HG03571 (cell line): Measurements from ENCODE around the gene NFKBIA.
A peak's percentile ranks its signal among the peaks of the same experiment; 100 is the strongest.
"Not testable (repeated sequence)": the region's sequence is repeated elsewhere in the genome, so short reads cannot be mapped to it uniquely, and the experiment has no call there.

Experiments
- ATAC-seq: cut with Tn5 transposase; IDR thresholded peaks from one replicate; pipeline ENCODE4 v1.9.1; 2021; ENCODE audit not compliant: unreplicated experiment

Gene NFKBIA

GRCh38 chr14:35404449-35405303, at the start of gene NFKBIA:
Gene NFKBIA, minus strand, starts transcription at chr14:35404749. Its CDS starts 105 bp downstream, at chr14:35404644.
- ATAC-seq, result peak; percentile 58

GRCh38 chr14:35446450-35446849, 41.9 kb upstream of the NFKBIA start:
- ATAC-seq, result no peak

GRCh38 chr14:35444104-35444503, 39.6 kb upstream of the NFKBIA start:
- ATAC-seq, result no peak

- no peak for ATAC-seq
Measured at GRCh38 chr14:35441160-35441559, 36.6 kb upstream of the NFKBIA start.

- ATAC-seq, result peak; percentile 61
Measured at GRCh38 chr14:35438910-35439713, 34.6 kb upstream of the NFKBIA start.

GRCh38 chr14:35438492-35438891, 33.9 kb upstream of the NFKBIA start:
- not testable (repeated sequence) for ATAC-seq

GRCh38 chr14:35435177-35435576, 30.6 kb upstream of the NFKBIA start:
- ATAC-seq, result no peak

- ATAC-seq, result no peak
Measured at GRCh38 chr14:35433826-35434225, 29.3 kb upstream of the NFKBIA start.

- ATAC-seq, result no peak
Measured at GRCh38 chr14:35430459-35431199, 26.1 kb upstream of the NFKBIA start.

- ATAC-seq, result no peak
Measured at GRCh38 chr14:35429951-35430350, 25.4 kb upstream of the NFKBIA start.

GRCh38 chr14:35425850-35426249, 21.3 kb upstream of the NFKBIA start:
- ATAC-seq, result no peak

- ATAC-seq, result no peak
Measured at GRCh38 chr14:35423621-35424020, 19.1 kb upstream of the NFKBIA start.

- ATAC-seq, result no peak
Measured at GRCh38 chr14:35420036-35420811, 15.7 kb upstream of the NFKBIA start.

GRCh38 chr14:35419429-35419841, 14.9 kb upstream of the NFKBIA start:
- no peak for ATAC-seq

- no peak for ATAC-seq
Measured at GRCh38 chr14:35418093-35418492, 13.5 kb upstream of the NFKBIA start.

- ATAC-seq, result no peak
Measured at GRCh38 chr14:35416108-35416750, 11.7 kb upstream of the NFKBIA start.

- no peak for ATAC-seq
Measured at GRCh38 chr14:35414365-35414764, 9.8 kb upstream of the NFKBIA start.

GRCh38 chr14:35412272-35413056, 7.9 kb upstream of the NFKBIA start:
- ATAC-seq, result no peak

GRCh38 chr14:35410858-35411257, 6.3 kb upstream of the NFKBIA start:
- no peak for ATAC-seq
